ENCODE results near the gene IPO7.
A peak's percentile ranks its signal among the peaks of the same experiment; 100 is the strongest.
"Not testable (repeated sequence)": the region's sequence is repeated elsewhere in the genome, so short reads cannot be mapped to it uniquely, and the experiment has no call there.

Gene IPO7

DNA sequence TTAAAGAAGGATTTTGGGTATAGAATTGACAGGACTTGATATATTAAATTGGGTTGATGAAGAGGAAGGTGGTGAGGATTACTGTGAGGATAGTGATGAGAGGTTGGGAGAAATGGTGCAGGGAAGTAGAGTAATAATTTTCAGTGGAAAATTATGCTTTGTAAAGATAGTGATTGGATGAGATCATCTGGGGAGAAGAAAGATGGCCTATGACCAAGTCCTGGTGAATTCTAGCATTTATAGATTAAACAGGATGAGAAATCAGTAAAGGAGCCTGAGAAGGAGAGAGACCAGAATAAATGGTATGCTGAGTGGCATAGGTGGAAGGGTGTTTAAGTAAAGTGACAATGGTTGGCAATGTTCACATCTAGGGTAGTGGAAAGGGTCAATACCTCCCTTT, 15.0 kb downstream of the IPO7 start:
- no peak for DNase-seq

DNA sequence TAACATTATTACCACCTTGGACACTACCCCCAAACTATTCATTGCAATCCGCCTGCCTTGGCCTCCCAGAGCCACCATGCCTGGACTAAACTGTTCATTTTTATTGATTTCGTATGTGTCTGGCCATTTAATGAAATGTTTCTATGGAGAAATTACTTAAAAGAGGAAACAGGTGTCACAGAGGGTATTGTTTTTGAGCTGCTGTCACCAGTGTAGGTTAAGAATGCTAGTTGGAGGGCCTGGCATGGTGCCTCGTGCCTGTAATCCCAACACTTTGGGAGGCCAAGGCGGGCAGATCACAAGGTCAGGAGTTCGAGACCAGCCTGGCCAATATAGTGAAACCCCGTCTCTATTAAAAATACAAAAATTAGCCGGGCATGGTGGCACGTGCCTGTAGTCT, 17.4 kb downstream of the IPO7 start:
- DNase-seq, result not testable (repeated sequence)

DNA sequence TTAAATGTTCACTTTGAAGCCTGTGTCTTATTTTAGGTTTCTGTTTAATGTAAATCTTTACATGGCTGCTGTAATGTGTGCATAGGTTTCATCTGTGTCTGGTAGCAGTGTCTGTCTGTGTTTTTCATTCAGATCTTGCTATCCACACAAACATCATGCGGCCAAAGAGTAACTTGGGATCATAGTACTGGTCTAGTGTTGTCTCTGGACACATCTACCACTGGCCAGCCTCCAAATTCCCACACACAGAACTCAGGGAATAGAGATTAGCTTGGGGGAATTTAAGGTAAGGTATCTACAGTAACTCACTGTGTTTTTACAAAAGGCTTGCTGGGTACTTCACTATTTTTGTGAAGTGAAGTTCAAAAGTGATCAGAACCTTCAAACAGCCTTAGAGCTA, 44.3 kb downstream of the IPO7 start:
- DNase-seq, result no peak

DNA sequence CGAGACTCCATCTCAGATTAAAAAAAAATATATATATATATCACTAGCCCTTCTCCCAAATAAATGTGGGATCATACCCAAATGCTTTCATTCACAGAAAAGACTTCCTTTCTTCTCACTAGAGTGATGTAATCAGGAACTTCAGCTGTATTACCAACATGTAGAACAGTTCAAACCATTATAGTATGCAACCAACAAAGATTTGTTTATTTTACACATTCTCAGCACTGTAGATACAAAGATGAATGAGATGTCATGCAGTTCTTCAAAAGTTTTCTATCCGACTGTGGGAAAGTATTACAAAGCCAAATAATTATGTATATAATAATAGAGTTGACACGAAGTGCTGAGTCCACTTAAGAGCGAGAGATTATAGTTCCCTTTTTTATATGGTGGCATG, 54.2 kb downstream of the IPO7 start:
- DNase-seq, result no peak

DNA sequence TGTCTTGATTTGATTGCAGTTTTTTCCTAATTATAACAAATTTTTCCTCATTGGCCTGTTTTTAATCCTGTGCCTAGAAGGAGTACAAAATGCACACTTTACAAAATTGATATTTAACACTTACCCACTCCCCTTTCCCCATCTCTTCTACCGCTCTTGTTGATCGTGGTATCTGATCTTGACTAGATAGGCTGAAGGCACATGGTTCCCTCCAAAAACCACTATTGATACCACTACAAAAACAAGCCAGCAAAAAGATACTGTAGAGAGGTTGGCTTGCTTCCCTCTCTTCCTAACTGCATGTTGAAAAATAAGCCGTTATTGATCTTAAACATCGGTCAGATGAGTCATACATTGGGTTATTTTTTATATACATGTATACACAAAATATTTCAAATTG, 61.8 kb downstream of the IPO7 start:
- DNase-seq, result no peak

DNA sequence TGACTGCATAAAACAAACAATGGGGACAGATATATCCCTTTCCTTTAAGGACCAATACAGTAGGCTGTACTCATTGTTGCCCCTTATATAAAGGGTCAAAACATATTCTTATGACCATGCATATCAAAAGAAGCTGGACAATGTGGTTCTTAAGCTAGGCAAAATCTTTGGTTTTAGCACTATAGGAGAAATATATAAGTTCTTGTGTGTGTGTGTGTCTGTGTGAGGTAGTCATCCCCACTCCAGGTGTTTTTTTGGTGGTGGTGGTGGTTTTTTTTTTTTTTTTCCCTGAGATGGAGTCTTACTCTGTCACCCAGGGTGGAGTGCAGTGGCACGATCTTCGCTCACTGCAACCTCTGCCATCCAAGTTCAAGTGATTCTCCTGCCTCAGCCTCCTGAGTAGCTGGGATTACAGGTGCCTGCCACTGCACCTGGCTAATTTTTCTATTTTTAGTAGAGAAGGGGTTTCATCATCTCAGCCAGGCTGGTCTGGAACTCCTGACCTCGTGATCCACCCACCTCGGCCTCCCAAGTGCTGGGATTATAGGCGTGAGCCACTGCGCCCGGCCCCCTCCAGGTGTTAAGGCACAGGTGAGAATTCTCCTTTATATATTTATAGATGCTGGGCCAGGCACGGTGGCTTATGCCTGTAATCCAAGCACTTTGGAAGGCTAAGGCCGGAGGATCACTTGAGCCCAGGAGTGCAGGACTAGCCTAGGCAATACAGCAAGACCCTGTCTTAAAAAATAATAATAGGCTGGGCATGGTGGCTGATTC, 64.3 kb downstream of the IPO7 start:
- DNase-seq, result no peak

DNA sequence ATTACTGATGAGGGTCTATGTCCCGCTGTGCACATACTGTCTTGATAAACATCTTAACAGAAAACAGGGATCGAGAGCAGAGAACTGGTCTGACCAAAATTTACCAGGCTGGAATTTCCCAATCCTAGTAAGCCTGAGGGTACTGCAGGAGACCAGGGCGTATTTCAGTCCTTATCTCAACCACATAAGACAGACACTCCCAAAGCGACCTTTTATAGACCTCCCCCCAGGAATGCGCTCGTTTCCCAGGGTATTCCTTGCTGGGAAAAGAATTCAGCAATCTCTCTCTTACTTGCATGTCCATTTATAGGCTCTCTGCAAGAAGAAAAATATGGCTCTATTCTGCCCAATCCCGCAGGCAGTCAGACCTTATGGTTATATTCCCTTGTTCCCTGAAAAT, 67.6 kb downstream of the IPO7 start:
- not testable (repeated sequence) for DNase-seq

DNA sequence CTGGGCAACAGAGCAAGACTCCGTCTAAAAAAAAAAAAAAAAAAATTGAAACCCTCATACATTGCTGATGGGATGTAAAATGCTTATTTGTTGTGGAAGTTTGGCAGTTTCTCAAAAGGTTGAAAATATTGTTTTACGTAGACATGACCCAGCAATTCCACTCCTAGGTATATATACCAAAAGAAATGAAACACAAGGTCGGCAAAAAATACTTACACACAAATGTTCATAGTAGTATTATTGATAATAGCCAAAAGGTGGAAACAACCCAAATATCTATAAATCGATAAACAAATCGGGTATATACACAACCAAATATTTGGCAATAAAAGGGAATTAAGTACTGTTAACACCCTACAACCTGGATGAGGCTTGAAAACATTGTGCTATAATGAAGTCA, 71.3 kb downstream of the IPO7 start:
- no peak for DNase-seq

DNA sequence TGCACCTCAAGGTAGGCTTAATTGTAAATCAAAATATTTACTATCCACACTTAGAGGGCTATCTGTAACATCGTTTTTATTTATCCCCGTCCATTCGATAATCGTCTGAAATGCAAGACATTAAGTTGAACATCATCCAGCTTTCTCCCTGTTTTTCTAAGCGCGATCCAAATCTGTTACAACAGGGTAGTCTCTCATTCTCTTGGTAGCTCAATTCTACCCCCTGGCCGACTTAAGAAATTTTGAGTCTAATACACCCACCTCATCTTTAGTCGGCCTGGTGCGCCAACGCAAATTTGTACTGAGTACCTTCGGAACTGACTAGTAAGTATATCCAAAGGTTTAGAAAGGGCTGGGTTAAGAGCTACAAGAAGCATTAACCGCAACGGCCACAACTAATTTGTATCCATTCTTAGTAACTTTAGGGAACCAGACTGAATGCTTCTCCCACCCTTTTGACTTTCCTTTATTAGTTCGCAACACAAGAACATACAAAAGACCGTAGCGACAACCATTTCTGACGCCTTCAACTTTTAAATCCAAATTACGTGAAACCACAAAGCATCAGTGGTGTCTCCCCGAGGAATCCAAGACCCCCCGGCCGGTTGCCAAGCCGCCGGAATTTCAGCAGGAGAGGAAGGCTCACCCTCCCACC, 75.3 kb downstream of the IPO7 start:
- no peak for DNase-seq

DNA sequence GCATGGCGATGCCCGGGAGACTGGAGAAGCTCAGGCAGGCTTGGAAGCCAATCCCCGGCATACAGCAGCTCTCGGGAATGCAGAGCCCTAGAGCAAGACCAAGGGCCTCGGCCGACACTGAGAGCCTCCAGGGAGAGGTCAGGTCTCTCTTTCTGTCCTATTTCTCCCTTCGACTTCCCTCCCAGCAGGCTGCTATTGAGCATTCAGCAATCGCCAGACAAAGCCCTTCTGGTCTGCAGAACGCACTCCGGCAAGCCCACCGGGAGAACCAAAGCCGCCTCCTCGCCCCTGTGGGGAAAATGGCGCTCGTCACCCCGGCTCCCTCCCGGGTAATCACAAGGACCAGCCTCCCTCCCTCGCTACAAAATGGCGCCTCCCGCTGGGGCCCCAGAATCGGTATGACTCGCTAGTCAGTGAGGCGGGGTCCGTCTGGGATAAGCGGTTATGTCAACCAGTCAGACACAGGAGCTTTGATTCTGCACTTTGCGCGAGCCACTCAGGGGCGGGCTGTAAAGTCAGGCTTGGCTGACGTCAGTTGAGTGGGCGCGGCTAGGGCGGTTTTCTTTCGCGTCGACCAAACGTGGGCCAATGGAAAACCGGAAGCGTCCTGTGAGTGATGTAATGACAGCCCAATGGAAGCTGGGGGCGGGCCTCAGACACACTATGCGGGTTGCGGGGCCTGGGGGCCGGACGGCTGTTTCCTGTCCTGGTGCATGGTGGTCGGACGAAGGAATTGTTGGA, 76.0 kb downstream of the IPO7 start, which contains the start of gene ZNF143:
ZNF143 (plus strand) TSS at position 691 of the 741 bp plus-strand sequence. CDS start 10,297 bp downstream, outside the sequence.
- DNase-seq, result peak; percentile 98

DNA sequence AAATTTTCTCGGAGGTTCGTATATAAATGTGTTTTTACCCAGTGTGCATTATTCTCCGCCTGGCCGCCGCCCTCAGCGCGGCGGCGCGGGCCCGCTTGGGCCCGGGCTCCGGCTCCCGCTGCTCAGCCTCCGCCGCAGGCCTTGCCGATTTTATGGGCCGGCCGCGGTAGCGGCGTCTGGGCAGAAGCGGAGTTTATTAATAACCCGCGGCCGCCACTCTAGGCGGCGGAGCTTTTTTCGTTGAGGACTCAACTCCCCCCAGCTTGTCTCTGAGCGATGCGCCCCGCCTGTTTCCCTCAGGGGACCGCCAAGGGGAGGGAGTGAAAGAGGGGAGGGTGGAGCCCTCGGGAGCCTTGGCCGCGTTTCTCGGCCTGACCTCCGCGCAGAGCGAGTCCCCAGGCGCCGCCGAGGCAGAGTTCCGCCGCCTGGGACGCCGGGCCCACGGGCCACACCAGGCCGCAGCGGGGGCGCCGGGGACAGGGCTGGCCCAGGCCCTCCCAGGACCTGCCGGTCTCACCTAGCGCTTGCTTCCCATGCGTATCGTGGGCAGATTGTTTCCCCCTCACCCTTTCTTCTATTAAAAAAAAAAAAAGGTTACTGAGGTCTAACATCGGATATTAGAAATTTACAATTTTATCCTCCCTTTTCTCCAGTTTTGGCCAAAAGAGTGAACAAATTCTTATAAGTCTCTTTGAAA, 76.8 kb downstream of the IPO7 start:
- DNase-seq, result peak; percentile 76

DNA sequence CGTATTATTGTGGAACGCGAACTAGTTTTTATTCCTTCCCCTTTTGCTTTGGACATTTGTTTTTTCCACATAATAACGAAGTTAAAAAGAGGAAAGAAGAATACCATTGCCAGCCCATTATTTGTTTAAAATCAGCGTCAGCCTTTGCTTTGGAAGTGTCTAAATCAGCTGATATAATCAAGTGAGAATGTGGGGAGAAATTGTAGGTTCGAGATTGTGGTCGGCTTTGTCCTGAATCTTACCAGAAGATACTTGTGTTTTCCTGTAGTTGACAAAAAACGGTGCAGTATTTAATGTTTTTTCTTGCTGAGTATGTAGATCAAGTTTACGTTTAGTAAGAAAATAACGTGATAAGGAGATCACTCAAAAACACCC, 77.3 kb downstream of the IPO7 start:
- DNase-seq, result no peak

DNA sequence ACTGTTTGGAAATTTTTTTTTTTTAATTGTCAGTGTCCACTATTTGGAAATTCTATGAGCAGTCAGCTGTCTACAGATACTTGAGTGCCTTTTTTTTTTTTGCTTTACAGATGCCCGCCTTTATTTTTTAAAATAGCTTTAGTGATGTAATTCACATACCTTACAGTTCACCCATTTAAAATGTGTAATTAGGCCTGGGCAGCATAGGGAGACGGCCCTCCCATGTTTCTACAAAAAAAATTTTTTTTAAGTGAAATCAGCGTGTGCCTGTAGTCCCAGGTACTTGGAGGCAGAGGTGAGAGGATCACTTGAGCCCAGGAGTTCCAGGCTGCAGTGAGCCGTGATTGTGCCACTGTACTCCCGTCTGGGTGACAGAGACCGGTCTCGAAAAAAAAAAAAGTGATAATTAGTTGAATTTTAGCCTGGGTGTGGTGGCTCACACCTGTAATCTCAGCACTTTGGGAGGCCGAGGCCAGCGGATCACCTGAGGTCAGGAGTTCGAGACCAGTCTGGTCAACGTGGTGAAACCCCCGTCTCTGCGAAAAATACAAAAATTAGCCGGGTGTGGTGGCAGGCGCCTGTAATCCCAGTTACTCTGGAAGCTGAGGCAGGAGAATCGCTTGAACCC, 77.8 kb downstream of the IPO7 start:
- no peak for DNase-seq

DNA sequence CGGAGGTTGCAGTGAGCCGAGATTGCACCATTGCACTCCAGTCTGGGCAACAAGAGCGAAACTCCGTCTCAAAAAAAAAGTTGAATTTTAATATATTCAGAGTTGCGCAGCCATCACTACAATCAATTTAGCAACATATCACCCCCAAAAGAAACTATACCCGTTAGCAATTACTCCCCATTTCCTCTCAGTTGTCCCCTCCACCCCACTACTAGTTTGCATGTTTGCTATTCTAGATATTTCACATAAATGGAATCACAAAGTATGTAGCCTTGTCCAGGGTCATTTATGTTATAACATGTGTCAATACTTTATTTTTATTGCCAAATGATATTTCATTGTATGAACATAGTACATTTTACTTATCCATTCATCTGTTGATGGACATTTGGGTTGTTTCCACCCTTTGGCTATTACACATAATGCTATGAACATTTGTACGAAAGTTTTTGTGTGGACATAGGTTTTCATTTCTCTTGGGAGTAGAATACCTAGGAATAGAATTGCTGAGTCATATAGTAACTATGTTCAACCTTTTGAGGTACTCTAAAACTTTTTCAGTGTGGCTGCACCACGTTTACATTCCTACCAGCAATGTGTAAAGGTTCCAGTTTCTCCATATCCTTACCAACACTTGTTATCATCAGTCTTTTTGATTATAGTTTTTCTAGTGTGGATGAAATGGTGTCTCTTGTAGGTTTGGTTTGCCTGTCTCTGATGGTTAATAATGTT, 78.5 kb downstream of the IPO7 start:
- no peak for DNase-seq

DNA sequence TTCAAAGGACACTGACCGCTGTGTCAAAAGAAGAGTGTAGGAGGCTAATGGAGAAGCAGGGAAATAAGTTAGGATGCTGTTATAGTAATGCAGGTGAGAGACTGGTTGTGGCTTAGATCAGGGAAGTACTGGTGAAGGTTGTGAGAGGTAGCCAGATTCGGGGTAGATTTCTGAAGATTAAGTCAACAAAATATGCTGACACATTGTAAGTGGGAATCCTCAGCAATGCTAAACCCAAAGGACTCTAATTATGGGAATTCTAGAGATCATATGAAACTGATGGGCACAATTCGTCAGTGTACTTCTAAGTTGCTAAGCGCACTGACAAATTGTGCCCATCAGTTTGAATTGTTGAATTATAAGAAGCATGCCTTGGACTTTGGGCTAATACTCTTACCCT, 86.3 kb downstream of the IPO7 start:
- DNase-seq, result no peak

DNA sequence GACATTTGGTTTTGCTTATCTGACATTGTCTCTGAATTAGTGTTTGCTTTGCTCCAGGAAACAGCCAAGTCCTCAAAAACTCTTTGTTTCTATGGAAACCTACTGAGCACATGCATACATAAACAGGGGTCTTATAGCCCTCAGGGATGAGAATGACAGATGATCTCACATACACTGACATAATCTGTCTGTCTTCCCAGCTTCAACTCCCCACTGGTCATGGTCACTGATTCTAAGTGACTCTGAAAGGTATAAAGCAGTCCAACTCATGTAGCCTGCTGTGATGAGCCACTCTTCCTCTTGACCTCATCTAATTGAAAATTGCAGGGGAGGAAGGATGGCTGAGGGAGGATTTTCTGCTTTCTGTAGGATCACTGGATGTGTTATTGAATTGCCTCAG, 89.0 kb downstream of the IPO7 start:
- DNase-seq, result no peak

DNA sequence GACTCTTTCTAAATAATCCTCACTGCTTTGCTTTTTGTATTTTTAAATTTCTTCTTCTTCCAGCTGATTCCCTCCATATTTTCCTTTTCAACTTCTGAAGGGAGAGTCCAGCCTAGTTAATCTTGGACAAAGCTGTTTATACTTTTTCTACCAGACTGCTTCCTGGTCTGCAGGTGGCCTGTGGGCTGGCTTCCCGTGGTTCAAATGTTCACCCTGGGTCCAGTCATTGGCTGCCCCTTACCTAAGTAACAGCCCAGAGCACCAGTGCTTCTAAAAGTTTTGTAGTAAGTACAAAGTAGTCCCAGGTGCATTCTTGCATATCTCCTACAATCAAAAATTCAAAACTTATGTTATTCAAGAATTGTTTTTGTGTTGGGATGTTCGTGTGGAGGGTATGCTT, 95.4 kb downstream of the IPO7 start:
- DNase-seq, result no peak

DNA sequence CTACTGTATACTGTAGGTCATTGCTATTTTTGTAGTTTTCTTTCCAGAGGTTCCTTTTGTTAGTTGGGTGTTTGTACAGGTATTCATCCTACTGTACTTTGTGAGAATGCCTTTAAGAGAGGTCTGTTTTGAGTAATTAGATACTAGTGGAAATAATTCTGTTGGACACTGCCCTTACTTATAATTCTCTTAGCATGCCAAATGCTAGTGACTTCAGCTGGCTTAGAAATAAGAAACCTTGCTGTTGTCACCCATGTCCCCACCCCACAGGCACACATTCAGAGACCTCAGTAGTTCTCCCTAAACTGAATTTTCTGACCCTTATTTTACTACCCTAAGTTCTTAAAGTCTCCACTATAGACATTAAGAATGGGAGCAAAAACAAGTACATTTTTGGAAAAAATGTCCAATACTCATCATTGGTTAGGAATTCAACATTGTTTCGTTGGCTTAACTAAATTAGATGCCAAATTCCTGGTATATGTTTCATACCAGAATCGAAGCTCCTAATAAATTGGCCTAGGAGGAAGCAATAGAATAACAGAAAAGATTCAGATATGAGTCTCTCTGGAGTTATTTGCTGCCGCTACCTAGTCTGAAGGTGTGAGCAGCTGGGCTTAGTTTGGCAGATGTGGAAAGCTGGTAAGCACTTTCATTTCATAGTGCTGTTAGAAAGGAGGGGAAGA, 104.8 kb downstream of the IPO7 start:
- DNase-seq, result no peak

DNA sequence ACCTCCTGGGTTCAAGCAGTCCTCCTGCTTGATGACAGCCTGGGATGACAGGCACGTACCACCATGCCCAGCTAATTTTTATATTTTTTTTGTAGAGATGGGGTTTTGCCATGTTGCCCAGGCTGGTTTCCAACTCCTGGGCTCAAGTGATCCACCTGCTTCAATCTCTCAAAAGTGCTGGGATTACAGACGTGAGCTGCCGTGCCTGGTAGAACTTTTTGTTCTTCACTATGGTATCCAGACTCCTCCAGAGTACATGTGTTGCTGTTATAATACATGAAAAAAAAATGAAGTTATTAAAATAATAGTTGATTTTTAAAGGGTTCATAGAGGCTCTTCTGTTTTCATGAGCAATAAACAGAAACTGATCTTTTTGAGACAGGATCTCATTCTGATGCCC, 105.9 kb downstream of the IPO7 start:
- DNase-seq, result no peak

DNA sequence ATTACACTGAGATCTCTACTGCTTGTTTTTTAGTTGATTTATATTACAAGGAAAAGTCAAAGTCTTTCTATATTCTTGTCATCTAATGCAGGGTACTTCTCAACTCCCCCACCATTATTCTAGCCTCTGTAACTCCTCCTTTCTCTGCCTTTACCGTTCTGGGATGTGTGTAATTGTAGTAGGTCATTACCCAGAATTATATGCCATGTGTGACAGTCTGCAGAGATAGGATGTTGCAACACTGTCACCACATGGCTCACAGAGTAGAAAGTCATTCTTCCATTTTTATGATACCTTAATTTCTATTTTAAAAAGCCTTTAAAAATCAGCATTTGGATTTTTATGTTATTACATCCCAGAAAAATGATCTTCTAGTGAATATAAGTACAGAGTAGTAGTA, 109.0 kb downstream of the IPO7 start:
- DNase-seq, result no peak

DNA sequence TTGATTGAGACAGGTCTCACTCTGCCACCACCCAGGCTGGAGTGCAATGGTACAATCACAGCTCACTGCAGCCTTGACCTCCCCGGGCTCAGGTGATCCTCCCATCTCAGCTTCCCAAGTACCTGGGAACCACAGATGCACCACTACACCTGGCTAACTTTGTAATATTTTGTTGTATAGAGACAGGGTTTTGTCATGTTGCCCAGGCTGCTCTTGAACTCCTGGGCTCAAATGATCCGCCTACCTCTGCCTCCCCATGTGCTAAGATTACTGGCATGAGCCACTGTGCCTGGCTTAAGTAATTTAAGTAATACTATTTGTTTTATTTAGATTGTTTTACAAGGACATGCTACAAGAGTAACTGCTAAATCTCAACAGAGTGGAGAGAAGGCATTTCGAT, 109.9 kb downstream of the IPO7 start:
- no peak for DNase-seq
